Esophagus mucosa (tissue), 1 donor: Measurements from ENCODE around the gene KLF12. TPM values are rescaled to one million over a fixed set of nuclear protein-coding genes. Genes with fewer than 3 reads are reported as not detected.

ENCODE experiments used
- ATAC-seq: fragments of 200-7000 bp; cut with Tn5 transposase; one replicate; pipeline ENCODE4 v1.9.1; 2020
- total RNA-seq: library from RNA; stranded (reverse); gene quantifications from one replicate; pipeline ENCODE4 v1.2.4, GENCODE V29; 2023
- donor health status: DM: yes; HTN: yes; CAD: no.

Gene KLF12
- 0.88 TPM for total RNA-seq

DNA sequence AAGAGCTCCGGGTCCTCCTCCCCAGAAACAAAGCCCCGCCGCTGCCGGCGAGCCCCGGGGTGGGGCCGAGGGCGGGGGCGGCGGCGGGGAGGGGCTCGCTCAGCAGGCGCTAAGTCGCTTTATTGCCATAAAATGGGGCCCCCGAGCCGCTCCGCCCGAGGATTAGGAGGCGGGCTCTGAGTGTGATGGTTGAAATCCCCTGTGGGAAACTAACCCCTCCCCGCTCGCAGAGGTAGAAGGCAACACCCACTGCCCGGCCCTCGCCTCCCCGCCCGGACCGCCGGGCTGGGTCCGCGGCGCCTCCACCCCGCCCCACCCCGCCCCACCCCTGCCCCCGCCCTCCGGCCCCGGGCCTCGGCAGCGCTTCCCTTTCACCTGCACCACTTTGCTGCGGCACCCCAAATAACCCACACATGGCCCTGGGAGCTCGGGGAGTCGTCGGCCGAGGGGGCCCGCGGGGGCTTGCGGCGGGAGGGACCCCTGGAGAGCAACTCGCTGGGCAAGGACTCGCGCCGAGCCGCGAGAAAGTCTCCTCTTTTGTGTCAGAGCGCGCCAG is at the start of gene KLF12:
Gene KLF12, minus strand, starts transcription at position 184 of the 556 bp plus-strand sequence.
- ATAC-seq: peak; percentile 83

- ATAC-seq: no peak
Observed at GRCh38 chr13:74182491-74182890, 48.3 kb upstream of the KLF12 start.

GRCh38 chr13:74174810-74175209 is 40.6 kb upstream of the KLF12 start:
- no peak for ATAC-seq

DNA sequence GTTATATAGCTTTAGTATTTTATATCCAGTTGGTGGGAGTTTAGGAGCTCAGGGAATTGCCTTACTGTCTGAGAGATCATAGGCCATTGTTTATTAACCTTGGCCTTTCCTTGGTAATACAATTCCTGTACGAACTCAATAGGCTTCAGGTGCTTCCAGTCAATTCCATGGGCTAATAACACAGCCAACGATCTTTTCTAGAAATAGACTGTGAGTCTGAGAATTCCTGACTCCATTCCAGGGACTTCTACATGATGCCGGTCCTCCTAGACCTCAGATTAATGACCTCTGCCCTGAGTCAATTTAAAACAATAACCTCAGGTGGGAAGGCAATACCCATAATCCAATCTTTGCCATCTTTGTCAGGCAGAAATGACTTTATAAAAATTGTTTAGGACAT is 39.6 kb upstream of the KLF12 start:
- ATAC-seq: no peak

DNA sequence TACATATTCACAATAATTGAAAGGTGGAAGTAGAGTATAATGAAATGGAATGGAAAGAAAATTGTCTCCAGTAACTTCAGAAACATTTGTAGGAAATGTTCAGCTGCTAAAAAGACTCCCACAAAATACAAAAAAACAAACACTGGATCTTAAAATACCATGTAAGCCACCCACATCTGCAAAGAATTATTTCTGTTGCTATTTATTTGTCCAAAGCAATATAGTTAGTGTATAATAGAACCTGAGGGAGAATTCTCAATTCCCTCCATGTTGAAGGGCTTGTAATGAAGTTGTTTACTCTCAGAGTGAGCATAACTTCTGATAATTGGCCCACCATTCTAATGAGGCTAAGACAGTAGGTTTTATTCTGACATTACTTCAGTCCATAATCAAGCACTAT is 37.4 kb upstream of the KLF12 start:
- ATAC-seq: no peak

DNA sequence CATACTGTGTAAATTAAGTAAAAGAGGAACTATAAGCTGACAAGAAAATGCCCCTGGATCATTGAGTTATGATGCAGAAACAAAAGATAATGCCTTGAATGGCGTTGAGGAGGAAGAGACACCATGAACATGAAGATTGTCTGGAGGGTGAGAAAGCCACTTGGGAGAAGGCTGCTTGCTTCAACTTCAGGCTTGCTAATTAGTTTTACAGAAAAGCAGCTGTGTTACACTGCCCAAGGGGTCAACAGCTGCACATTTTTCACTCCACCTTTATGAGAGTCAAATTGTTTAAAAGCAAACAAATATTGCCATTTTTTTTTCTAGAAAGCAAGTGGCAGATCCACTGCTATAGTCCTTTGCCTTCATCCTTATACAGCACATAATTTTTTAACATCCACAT is 35.5 kb upstream of the KLF12 start:
- ATAC-seq: no peak

DNA sequence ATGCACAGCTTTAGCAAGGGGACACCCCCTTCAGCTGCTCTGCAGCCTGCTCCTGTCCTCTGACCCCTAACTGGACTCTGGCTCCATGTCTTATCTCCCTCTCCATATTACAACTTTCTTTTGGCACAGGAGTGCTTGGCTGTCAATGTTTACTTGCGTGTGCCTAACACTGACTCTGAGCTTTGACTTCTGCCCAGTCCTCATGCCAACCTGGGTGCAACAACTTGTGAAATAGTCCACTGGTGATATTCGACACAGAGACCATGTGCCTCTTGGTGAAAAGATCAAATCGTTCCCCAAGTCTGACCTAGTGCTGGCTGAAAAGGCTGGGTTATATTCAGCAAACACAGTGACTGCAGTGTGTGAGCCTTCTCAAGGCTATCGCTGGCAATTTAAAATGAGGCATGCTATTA is 34.1 kb upstream of the KLF12 start:
- ATAC-seq: no peak

DNA sequence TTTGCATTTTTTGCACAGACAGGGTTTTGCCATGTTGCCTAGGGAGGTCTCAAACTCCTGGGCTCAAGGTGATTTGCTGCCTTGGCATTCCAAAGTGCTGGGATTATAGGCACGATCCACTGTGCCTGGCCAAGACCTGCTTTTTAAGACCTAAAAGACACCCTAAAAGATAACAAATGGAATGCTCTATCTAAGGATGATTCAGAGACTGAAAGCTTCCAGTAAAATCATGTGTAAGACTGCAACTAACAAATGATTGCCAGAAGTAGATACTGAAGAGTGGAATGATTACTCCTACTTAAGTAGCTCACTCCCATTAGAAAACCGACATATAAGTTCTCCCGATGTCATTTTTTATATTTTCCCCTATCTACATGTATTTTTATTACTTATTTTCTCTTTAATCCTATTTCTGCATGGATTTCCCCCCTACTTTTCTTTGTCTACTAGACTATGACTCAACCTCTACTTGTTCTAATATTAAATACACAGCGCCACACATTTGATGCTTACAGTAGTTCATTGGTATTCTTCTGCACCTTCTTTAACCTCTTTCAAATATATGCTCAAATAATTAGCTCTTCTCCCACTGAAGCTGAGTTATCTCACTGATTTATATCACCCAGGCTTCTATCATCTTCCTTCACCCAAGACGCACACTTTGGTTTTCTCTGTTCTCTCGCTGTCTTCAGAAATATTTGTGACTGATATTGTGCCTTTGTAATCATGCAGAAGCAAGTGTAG is 32.2 kb upstream of the KLF12 start:
- no peak for ATAC-seq

GRCh38 chr13:74162782-74163181 is 28.6 kb upstream of the KLF12 start:
- ATAC-seq: no peak

- no peak for ATAC-seq
Observed at GRCh38 chr13:74162135-74162534, 27.9 kb upstream of the KLF12 start.

- ATAC-seq: no peak
Observed at GRCh38 chr13:74158571-74159352, 24.6 kb upstream of the KLF12 start.

GRCh38 chr13:74158028-74158427 is 23.8 kb upstream of the KLF12 start:
- ATAC-seq: no peak

- ATAC-seq: no peak
Observed at GRCh38 chr13:74154981-74155380, 20.8 kb upstream of the KLF12 start.

GRCh38 chr13:74153316-74153715 is 19.1 kb upstream of the KLF12 start:
- ATAC-seq: no peak

- ATAC-seq: no peak
Observed at GRCh38 chr13:74151859-74152258, 17.7 kb upstream of the KLF12 start.

GRCh38 chr13:74148352-74148751 is 14.1 kb upstream of the KLF12 start:
- no peak for ATAC-seq

DNA sequence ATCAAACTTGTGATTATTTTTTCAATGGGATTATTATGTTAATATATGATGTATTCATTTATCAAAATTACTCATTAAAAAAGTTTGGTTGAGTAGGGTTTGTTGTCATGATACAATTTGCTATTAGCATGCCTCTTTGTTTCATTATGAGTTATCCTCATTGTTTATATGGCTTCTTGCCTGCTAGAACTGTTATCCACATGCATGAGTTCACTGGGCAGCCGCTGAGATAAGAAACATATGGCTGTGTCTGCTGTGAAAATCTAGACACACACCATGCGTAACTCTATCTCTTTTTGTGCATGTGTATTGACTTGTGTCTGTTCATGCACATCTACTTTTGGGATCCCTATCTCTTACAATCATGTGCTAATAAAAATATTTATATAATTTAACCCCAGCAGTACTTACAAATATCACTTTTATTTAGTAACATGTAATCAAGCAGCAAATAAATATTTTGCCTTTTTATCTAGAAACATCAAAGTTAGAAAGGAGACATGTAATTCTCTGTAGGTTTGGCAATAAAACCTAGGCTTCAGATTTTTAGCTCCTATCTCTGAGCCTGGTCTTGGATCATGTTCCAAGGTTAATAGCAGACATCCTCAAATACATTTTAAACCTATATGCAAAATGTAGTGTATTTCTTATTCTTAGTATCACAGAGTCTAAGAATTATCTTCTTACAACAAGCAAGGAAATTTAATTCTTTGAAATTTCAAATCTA is 11.2 kb upstream of the KLF12 start:
- ATAC-seq: no peak

DNA sequence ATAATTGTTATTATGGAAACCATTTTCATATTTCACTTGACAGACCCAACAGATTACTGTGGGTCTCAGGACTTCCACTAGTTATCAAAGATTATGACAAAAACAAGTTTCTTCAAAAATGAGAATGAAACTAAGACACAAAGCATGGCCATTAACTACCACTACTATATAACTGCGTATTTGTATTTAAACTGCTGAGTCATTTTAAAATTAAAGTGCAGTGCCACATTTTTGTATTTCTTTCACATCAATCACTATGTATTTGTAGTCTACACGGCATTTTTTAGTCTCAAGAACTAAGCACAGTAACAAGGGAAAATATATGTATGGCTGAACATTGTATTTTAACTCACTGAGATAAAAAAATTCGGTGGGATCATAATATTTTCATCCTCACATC is 10.1 kb upstream of the KLF12 start:
- no peak for ATAC-seq

DNA sequence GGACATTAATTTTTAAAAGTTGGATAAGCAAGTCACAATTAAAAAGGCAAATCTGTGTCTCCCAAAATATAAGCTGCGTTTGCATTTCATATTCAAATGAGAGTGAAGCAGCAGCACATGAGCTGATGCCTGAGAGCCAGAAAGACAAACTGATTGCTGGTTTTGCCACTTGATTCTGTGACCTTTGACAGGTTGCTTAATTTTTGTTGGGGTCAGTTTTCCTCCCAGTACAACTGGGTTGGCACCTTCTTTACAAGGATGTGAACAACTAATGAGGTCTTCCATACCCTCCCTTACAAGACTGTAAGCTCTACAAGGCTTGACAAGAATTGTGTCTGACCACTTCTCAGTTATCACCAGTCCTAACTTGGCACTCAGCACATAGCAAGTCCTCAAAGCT is 8.1 kb upstream of the KLF12 start:
- no peak for ATAC-seq

GRCh38 chr13:74138241-74138640 is 4.0 kb upstream of the KLF12 start:
- ATAC-seq: no peak

- ATAC-seq: no peak
Observed at GRCh38 chr13:74136084-74136658, 2.0 kb upstream of the KLF12 start.

DNA sequence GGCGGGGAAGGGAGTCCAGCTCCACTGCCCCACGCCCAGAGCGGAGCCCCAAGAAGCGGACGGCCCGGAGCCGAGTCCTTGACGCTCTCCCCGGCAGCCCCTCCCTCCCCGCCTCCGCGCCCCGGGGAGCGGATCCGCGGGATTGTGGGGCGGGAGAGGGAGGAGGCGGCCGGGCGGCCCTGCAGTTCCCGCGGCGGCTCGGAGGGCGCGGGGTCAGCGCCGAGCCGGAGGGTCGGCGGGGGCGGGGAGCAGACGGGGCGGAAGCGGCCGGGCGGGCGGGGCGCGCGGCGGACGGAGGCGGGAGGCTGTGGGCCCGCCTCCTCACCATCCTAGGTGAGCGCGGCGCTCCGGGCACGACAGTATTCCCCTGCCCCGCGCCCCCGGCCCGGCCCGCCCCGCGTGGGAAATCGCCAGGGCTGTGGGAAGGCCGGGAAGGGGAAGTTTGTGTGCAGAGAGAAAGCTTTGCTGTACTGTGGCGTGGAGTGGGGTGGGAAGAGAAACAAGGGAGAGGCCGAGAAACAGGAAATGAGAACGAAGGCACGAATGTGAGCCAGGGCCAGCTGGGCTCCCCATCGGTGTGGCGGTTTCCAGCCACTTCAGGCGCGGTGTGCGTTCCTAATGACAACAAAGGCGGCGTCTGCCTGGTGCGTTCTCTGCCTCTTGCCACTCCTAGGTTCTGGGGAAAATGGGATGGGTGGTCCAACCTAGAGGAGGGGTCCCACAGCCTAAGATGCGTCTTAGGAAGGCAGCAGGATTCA is 1.3 kb upstream of the KLF12 start:
- ATAC-seq: peak; percentile 53
